ENCODE data around the gene FADS6. TPM values are rescaled to one million over a fixed set of nuclear protein-coding genes. Genes with fewer than 3 reads are reported as not detected.

Gene FADS6
- total RNA-seq, 1 experiment from 2014 or later: 1.2 TPM

GRCh38 chr17:74921769-74922168 lies 28.3 kb upstream of the FADS6 start:
- Mint-ChIP-seq H3K4me3 (no peak overlapping the region; a peak in 1 of 5 replicates), H3K27ac (no peak overlapping the region), H3K9me3 (peaks cover 0 to 5% of the 10 kb centered on the region in 2 experiments; a peak in 1 of 5 replicates), H3K36me3 (ENCODE audit: insufficient read depth in 1 of 3, low read depth in 3 of 3) (no peaks in the 10 kb centered on the region; a peak in 1 of 7 replicates), H3K4me1 (peaks cover 14 to 37% of the 10 kb centered on the region in 2 experiments), H3K27me3 (ENCODE audit: low read depth) (peaks cover 67% of the 10 kb centered on the region)
- Histone ChIP-seq H3K9ac (ENCODE audit: extremely low read depth, insufficient read length, low read length) (no peak overlapping the region), H3K27me3 (ENCODE audit: insufficient read depth, low read length) (peaks cover 40% of the 10 kb centered on the region), H3K14ac (ENCODE audit: insufficient read depth, low read length) (no peak overlapping the region; the same call in 1 of the 2 replicates), H3K4me1 (ENCODE audit: insufficient read depth, low read length) (no peaks in the 10 kb centered on the region), H3K18ac (ENCODE audit: insufficient read length, low read depth, low read length) (no peak overlapping the region), H2BK20ac (ENCODE audit: low read depth, low read length, poor library complexity, severe bottlenecking) (no peak overlapping the region), H2BK12ac (ENCODE audit: insufficient read length, low read depth, low read length) (no peak overlapping the region), H4K8ac (replicated peaks; ENCODE audit: insufficient read length, low read depth, low read length) (no peak overlapping the region), H2AFZ (ENCODE audit: low read length) (no peak overlapping the region), H3K4me2 (ENCODE audit: insufficient read depth, insufficient read length, low read length) (no peak overlapping the region), H3K23ac (ENCODE audit: insufficient read length, low read depth, low read length) (no peak overlapping the region), H2AK5ac (ENCODE audit: insufficient read length, low read length) (no peak overlapping the region), H3K4ac (ENCODE audit: low read depth, low read length) (no peak overlapping the region), H3T11ph (ENCODE audit: low read length) (no peak overlapping the region), H4K91ac (ENCODE audit: insufficient read length, low read depth, low read length) (no peak overlapping the region), H2BK5ac (ENCODE audit: insufficient read length, low read length) (no peak overlapping the region), H3K23me2 (ENCODE audit: insufficient read length, low read depth, low read length, poor library complexity, severe bottlenecking) (peaks cover 5% of the 10 kb centered on the region), H2BK120ac (ENCODE audit: low read depth, low read length, poor library complexity, severe bottlenecking) (no peak overlapping the region), H3K56ac (ENCODE audit: insufficient read length, low read depth, low read length) (no peak overlapping the region), H4K5ac (ENCODE audit: insufficient read length, low read depth, low read length) (no peak overlapping the region), H3K79me2 (ENCODE audit: insufficient read depth, low read length) (no peaks in the 10 kb centered on the region), H3K79me1 (ENCODE audit: insufficient read depth, low read depth, low read length, poor library complexity, severe bottlenecking) (no peaks in the 10 kb centered on the region), H3K27ac (ENCODE audit: insufficient read length, low read depth, low read length) (no peak overlapping the region), H2BK15ac (ENCODE audit: low read depth, low read length) (no peak overlapping the region), H4K20me1 (ENCODE audit: control insufficient read depth, insufficient read depth, insufficient read length) (no peaks in the 10 kb centered on the region), H3K9me3 (ENCODE audit: control insufficient read depth, low read depth, low read length) (no peaks in the 10 kb centered on the region)
- DNase-seq: peak; percentile 32
- WGBS (ENCODE audit: extremely low coverage, insufficient read length, low lambda C conversion rate): no CpG with 5 or more reads among the region's 2 CpGs
- TF ChIP-seq CTCF (conservative IDR thresholded peaks at IDR 0.05): no peak
